HG03196 (cell line): Measurements from ENCODE around the gene TMEM175.
"Not testable (repeated sequence)": the region's sequence is repeated elsewhere in the genome, so short reads cannot be mapped to it uniquely, and the experiment has no call there.

Source experiments
- ATAC-seq: cut with Tn5 transposase; IDR thresholded peaks from one replicate; pipeline ENCODE4 v1.9.1; 2021; ENCODE audit not compliant: unreplicated experiment

The TMEM175 gene

GRCh38 chr4:968621-969394, 36.5 kb downstream of the TMEM175 start:
- ATAC-seq: no peak

- no peak for ATAC-seq
Measured at GRCh38 chr4:970046-970745, 37.9 kb downstream of the TMEM175 start.

- ATAC-seq: no peak
Measured at GRCh38 chr4:970854-971520, 38.7 kb downstream of the TMEM175 start.

GRCh38 chr4:971666-972500, 39.6 kb downstream of the TMEM175 start:
- no peak for ATAC-seq

- peak; percentile 31 for ATAC-seq
Measured at GRCh38 chr4:972651-973424, 40.6 kb downstream of the TMEM175 start.

- ATAC-seq: peak; percentile 52
Measured at GRCh38 chr4:973431-974397, 41.5 kb downstream of the TMEM175 start, which contains the start of gene DGKQ. DGKQ (minus strand) TSS chr4:973569; CDS start chr4:973482, 87 bp downstream.

- ATAC-seq: no peak
Measured at GRCh38 chr4:974668-975067, 42.4 kb downstream of the TMEM175 start.

- not testable (repeated sequence) for ATAC-seq
Measured at GRCh38 chr4:976016-976415, 43.8 kb downstream of the TMEM175 start.

GRCh38 chr4:978957-979701, 46.9 kb downstream of the TMEM175 start:
- ATAC-seq: no peak

GRCh38 chr4:982291-982690, 50.0 kb downstream of the TMEM175 start:
- ATAC-seq: no peak

- ATAC-seq: no peak
Measured at GRCh38 chr4:982814-983213, 50.6 kb downstream of the TMEM175 start.

- no peak for ATAC-seq
Measured at GRCh38 chr4:984336-985054, 52.2 kb downstream of the TMEM175 start.

GRCh38 chr4:985123-985830, 53.0 kb downstream of the TMEM175 start:
- no peak for ATAC-seq

- ATAC-seq: no peak
Measured at GRCh38 chr4:986428-986878, 54.2 kb downstream of the TMEM175 start.

- ATAC-seq: peak; percentile 57
Measured at GRCh38 chr4:986879-987623, 54.8 kb downstream of the TMEM175 start, which contains the start of gene IDUA. IDUA (plus strand) TSS chr4:987044; CDS start chr4:987085, 41 bp downstream.
